HUES6 (cell line): ENCODE measurements around the gene HIVEP3.

ENCODE experiments used
- H3K27ac ChIP-seq: 2 replicates; pipeline ENCODE4 v1.7.0; 2013; ENCODE audit warnings: low read depth, mild to moderate bottlenecking, low read length, inconsistent platforms
- H3K27me3 ChIP-seq: 2 replicates; pipeline ENCODE4 v1.6.1; 2013; ENCODE audit warnings: low read length; ENCODE audit not compliant: control insufficient read depth, insufficient read depth
- H3K36me3 ChIP-seq: 2 replicates; pipeline ENCODE4 v1.6.1; 2013; ENCODE audit warnings: low read length; ENCODE audit not compliant: control insufficient read depth, insufficient read depth
- H3K4me1 ChIP-seq: 2 replicates; pipeline ENCODE4 v1.6.1; 2013; ENCODE audit warnings: low read length; ENCODE audit not compliant: control insufficient read depth, insufficient read depth
- H3K4me3 ChIP-seq: 2 replicates; pipeline ENCODE4 v1.5.1; 2013; ENCODE audit warnings: low read depth, low read length
- H3K9ac ChIP-seq: one replicate; pipeline ENCODE4 v1.6.1; 2013; ENCODE audit warnings: mild to moderate bottlenecking, low read length
- H3K9me3 ChIP-seq: 2 replicates; pipeline ENCODE4 v1.6.1; 2013; ENCODE audit warnings: low read depth, low read length; ENCODE audit not compliant: control insufficient read depth, insufficient read depth

Gene HIVEP3

DNA sequence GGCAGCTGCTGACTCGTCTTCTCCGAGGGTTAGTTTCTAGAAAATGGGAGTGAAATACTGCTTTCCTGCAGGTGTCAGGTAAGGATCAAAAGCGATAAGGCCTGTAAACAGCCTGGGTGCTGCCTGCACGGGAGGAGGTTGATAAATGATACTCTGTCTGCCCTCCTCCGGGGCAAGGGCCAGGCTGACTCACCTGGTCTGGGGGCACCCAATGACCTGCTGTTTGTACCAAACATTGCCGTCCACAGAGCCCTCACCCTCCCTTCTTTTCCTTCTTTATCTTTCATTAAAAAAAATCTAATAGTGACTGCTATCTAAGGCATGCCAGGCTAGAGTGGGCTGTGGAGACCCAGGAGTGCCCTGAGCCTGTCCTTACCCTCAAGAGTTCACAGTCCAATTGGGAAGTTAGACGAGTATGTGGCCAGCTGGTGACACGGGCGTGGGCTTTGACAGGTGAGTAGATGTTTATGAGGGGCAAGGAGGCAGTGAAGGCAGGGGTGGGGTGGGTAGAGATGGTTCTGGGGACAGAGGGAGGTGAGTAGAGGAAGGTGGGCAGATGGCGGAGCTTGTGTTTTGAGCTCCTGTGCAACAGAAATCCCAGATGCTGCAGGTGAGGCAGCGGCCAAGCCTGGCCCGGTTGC is 450.5 kb downstream of the HIVEP3 start:
- no peak overlapping the region for H3K27ac ChIP-seq
- no peaks in the 10 kb centered on the region for H3K27me3 ChIP-seq
- no peaks in the 10 kb centered on the region for H3K36me3 ChIP-seq
- H3K9ac ChIP-seq = no peak overlapping the region
- no peaks in the 10 kb centered on the region for H3K9me3 ChIP-seq
- no peaks in the 10 kb centered on the region for H3K4me1 ChIP-seq
- no peak overlapping the region for H3K4me3 ChIP-seq

DNA sequence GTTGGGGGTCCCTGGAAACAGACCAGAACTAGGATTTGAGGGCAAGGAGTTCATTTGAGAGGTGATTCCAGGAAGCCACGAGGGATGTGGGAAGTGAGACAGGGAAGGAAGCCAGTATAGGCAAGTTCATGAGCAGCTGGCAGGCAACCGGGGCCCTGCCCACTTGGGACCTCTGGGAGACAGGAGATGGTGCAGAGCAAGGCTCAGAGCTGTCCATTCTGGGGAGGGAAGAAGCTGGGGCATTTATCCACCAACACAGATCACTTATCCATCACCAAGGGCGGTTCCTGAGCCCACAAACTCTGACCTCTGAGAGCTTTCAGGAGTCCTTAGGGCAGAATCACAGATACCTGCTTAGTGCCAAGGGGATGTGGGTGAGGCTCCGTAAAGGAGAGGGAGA is 451.0 kb downstream of the HIVEP3 start:
- no peaks in the 10 kb centered on the region for H3K36me3 ChIP-seq
- H3K27me3 ChIP-seq = no peaks in the 10 kb centered on the region
- H3K4me3 ChIP-seq = no peak overlapping the region
- H3K9ac ChIP-seq = no peak overlapping the region
- H3K27ac ChIP-seq = no peak overlapping the region
- no peaks in the 10 kb centered on the region for H3K4me1 ChIP-seq
- H3K9me3 ChIP-seq = no peaks in the 10 kb centered on the region

DNA sequence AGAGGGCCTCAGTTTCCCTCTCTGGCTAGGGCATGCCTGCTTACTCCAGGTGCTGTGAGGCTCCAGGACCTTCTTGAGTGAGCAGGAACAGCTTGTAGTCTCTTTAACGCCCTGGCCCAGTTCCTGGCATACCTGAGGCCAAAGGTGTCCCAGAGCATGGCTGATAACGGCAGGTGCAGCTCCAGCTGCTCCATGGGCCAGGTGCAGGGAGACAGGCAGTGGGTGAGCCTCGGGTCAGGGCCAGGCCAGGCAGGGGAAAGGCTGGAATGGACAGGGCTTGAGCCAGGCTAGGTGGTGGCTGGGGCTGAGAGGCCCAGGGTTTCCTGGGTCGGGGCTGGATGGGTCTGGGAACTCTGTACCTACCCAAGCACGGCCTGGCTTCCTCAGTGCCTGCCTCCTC is 452.6 kb downstream of the HIVEP3 start:
- H3K9ac ChIP-seq = no peak overlapping the region
- H3K36me3 ChIP-seq = no peaks in the 10 kb centered on the region
- no peaks in the 10 kb centered on the region for H3K27me3 ChIP-seq
- no peaks in the 10 kb centered on the region for H3K4me1 ChIP-seq
- H3K4me3 ChIP-seq = no peak overlapping the region
- H3K27ac ChIP-seq = no peak overlapping the region
- H3K9me3 ChIP-seq = no peaks in the 10 kb centered on the region

DNA sequence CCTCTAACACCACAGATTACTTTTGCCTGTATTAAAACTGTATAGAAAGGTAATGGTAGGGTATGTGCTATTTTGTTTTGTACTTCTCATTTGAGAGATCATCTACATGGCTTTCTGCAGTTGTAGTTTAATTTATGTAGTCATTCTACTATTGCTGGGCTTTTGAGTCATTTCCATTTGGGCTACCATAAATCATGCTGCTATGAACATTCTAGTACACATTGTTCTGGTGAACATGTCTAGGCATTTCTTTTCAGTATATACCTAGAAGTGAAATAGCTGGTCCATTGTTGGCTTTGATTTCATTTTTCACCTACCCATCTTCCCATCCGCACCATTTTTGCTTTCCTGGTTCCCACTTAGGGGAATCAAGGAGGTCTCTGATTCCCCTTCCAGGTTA is 453.0 kb downstream of the HIVEP3 start:
- H3K4me3 ChIP-seq = no peak overlapping the region
- no peak overlapping the region for H3K27ac ChIP-seq
- no peak overlapping the region for H3K9ac ChIP-seq
- no peaks in the 10 kb centered on the region for H3K9me3 ChIP-seq
- no peaks in the 10 kb centered on the region for H3K36me3 ChIP-seq
- no peaks in the 10 kb centered on the region for H3K27me3 ChIP-seq
- H3K4me1 ChIP-seq = no peaks in the 10 kb centered on the region

DNA sequence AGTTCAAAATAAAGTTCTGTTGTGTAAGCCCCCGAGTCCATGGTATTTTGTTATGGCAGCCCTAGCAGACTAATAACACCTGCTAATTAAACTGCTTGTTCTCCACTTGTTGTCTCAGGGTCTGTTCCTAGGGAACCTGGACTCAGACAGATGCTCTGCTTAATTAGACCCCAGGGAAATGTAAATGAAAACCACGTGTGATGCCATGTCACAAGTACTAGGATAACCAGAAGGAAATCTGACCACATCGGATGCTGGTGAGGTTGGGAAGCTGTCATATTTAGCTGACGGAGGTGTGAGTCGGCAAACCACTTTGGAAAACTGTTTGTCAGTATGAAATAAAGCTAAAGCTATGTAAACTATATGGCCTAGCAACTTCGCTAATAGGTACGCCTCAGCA is 453.8 kb downstream of the HIVEP3 start:
- Histone ChIP-seq H3K9ac (no peak overlapping the region), H3K9me3 (no peaks in the 10 kb centered on the region), H3K4me3 (no peak overlapping the region), H3K4me1 (no peaks in the 10 kb centered on the region), H3K27me3 (no peaks in the 10 kb centered on the region), H3K36me3 (no peaks in the 10 kb centered on the region), H3K27ac (no peak overlapping the region)

DNA sequence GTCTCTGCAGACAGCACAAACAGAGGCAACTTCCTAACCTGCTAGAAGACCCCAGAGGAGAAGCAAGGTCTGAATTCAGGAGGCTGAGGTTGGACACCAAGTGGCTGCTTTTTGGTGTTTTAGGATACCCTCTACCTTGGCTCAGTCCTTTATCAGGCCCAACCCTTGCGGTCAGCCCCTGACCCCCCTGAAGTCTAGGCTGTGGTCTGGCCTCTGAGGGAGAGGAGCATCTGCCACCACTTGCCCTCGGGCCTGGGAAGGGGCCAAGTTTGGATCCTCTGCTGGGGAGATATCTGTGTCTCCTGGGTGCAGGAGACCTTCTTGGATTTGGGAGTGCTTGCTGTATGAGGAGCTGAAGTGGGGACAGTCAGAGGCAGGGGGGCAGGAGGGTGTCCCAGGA is 455.2 kb downstream of the HIVEP3 start:
- Histone ChIP-seq H3K9ac (no peak overlapping the region), H3K4me1 (no peaks in the 10 kb centered on the region), H3K36me3 (no peaks in the 10 kb centered on the region), H3K4me3 (no peak overlapping the region), H3K9me3 (no peaks in the 10 kb centered on the region), H3K27ac (no peak overlapping the region), H3K27me3 (no peaks in the 10 kb centered on the region)

DNA sequence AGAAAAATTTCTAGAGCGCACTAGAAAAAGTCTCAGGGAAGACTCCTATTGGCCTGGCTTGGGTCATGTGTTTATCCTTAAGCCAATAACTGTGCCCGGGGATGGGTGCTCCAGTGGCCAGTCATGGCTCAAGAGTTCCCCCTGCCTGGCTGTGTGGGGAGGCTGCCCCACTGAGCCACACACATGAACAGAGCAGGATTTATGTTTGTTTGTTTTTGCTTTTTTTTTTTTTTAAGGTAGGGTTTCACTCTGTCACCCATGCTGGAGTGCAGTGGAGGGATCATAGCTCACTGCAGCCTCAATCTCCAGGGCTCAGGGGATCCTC is 456.1 kb downstream of the HIVEP3 start:
- no peak overlapping the region for H3K27ac ChIP-seq

DNA sequence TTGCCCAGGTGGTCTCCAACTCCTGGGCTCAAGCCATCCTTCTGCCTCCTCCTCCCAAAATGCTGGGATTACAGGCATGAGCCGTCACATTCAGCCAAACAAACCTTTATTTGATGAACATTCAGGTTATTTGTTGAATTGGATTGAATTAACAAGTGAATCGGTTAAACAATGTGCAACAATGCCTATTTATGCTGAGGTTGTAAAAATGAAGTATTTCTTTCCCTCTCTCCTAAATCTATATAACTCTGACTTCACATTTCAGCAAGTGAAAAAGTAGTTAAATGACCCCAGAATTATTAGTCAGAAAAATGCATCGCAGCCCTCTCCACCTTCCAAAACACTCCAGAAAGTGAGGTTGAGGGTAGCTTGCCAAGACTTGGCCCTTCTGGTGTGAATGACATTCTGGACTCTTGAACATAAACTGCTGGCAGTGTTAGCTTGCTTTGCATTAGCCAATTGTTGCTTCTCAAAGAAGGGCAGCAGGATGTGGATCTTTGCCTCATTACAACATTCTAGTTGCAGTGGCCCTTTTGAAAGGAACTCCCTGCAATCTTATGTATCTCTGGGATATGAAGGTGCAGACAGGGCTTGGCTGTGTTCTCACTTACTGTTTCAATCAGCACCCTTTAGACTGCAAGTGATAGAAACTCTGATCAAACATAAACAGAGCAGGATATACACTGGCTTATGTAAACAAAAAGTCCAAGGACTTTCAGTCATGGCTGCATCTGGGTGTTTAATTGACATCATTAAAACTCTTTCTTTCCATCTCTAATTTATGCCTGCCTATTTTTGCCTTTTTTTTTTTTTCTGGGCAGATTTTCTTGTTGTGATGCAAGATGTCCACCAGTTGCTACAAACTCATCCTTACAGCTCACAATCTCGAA is 456.7 kb downstream of the HIVEP3 start:
- Histone ChIP-seq H3K9me3 (no peaks in the 10 kb centered on the region), H3K4me3 (no peak overlapping the region), H3K4me1 (no peaks in the 10 kb centered on the region), H3K9ac (no peak overlapping the region), H3K27me3 (no peaks in the 10 kb centered on the region), H3K27ac (no peak overlapping the region), H3K36me3 (no peaks in the 10 kb centered on the region)

More for the DNA sequence above, 456.1 kb downstream of the HIVEP3 start:
- H3K36me3 ChIP-seq = no peaks in the 10 kb centered on the region
- H3K4me3 ChIP-seq = no peak overlapping the region
- H3K9me3 ChIP-seq = no peaks in the 10 kb centered on the region
- H3K27me3 ChIP-seq = no peaks in the 10 kb centered on the region
- H3K4me1 ChIP-seq = no peaks in the 10 kb centered on the region
- H3K9ac ChIP-seq = no peak overlapping the region

DNA sequence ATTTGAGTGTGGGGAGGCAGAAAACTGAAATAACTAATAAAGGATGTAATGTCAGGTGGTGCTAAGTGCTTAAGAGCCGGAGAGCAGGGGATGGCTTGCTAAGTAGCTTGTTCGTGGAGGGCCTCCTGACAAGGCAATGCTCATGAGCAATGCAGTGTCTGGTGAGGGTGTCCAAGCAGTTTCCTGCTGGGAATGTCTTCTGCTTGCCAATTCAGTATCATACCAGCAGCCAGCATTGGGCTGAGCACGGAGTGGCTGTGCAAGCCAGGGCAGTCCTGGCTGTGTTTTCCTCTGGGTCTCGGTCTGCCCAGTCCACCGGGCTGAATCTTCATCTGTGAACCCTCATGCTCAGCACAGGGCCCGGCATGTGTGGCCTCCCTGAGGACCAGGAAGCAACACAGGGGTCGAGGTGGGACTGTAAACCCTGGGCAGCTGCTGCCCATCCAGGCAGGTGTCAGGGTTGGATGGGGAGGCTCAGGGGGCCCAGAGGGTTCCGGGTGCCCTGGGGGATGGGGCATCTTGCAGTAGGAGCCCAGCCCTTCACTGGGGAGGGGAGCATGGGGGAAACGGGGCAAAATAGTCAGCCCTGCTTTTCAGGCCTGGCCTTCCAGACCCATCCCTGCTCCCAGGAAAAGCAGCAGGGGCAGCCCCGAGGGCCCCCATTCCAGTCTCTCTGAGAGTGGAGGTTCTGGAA is 461.7 kb downstream of the HIVEP3 start:
- Histone ChIP-seq H3K27ac (no peak overlapping the region), H3K9ac (no peak overlapping the region), H3K27me3 (no peaks in the 10 kb centered on the region), H3K4me1 (no peaks in the 10 kb centered on the region), H3K36me3 (no peaks in the 10 kb centered on the region), H3K9me3 (no peaks in the 10 kb centered on the region), H3K4me3 (no peak overlapping the region)
